Stimulated activated CD8-positive, alpha-beta memory T cell treated with anti-CD3 and anti-CD28 coated beads, Interleukin-7, amount 100 ng/mL, for 1 hour (primary cell): ENCODE data around the gene WDR72.
"Not testable (repeated sequence)": the region's sequence is repeated elsewhere in the genome, so short reads cannot be mapped to it uniquely, and the experiment has no call there.

Experiments used
- DNase-seq, 2 donors: peaks; one replicate each; pipeline ENCODE4 v3.0.0-alpha.2; 2020; ENCODE audit warnings: low read depth in 2 of 2

Gene WDR72

GRCh38 chr15:53709821-53710220 is 49.6 kb downstream of the WDR72 start:
- DNase-seq: no peak

GRCh38 chr15:53695365-53695764 is 64.1 kb downstream of the WDR72 start:
- no peak for DNase-seq

GRCh38 chr15:53694476-53694874 is 65.0 kb downstream of the WDR72 start:
- no peak for DNase-seq

GRCh38 chr15:53693729-53694475 is 65.6 kb downstream of the WDR72 start:
- DNase-seq: no peak

- DNase-seq: not testable (repeated sequence)
These were observed 75.3 kb downstream of the WDR72 start for GRCh38 chr15:53684162-53684561.

- no peak for DNase-seq
These were observed 78.4 kb downstream of the WDR72 start for GRCh38 chr15:53681056-53681455.

- DNase-seq: no peak
These were observed 83.6 kb downstream of the WDR72 start for GRCh38 chr15:53675832-53676231.

- DNase-seq: no peak
These were observed 87.9 kb downstream of the WDR72 start for GRCh38 chr15:53671545-53671944.

- DNase-seq: no peak
These were observed 88.8 kb downstream of the WDR72 start for GRCh38 chr15:53670701-53671100.

GRCh38 chr15:53665930-53666329 is 93.5 kb downstream of the WDR72 start:
- no peak for DNase-seq

- DNase-seq: no peak
These were observed 100.5 kb downstream of the WDR72 start for GRCh38 chr15:53658827-53659555.

- no peak for DNase-seq
These were observed 101.2 kb downstream of the WDR72 start for GRCh38 chr15:53658255-53658654.

- DNase-seq: no peak
These were observed 110.5 kb downstream of the WDR72 start for GRCh38 chr15:53648934-53649333.

- no peak for DNase-seq
These were observed 114.8 kb downstream of the WDR72 start for GRCh38 chr15:53644660-53645059.

GRCh38 chr15:53634517-53635106 is 124.9 kb downstream of the WDR72 start:
- no peak for DNase-seq

GRCh38 chr15:53627279-53627678 is 132.2 kb downstream of the WDR72 start:
- DNase-seq: no peak

- no peak for DNase-seq
These were observed 133.3 kb downstream of the WDR72 start for GRCh38 chr15:53625962-53626845.

GRCh38 chr15:53625260-53625659 is 134.2 kb downstream of the WDR72 start:
- no peak for DNase-seq

GRCh38 chr15:53618461-53618860 is 141.0 kb downstream of the WDR72 start:
- no peak for DNase-seq

GRCh38 chr15:53611145-53611920 is 148.1 kb downstream of the WDR72 start:
- DNase-seq: no peak

GRCh38 chr15:53591041-53591440 is 168.4 kb downstream of the WDR72 start:
- no peak for DNase-seq
